ENCODE measurements around the gene MAML3.

Gene MAML3

GRCh38 chr4:139756391-139757180 lies 397.4 kb downstream of the MAML3 start:
- Histone ChIP-seq H3K79me2 (ENCODE audit: insufficient read depth, low read length) (no peaks in the 10 kb centered on the region), H4K20me1 (ENCODE audit: insufficient read depth, low read length) (no peaks in the 10 kb centered on the region), H3K36me3 (ENCODE audit: insufficient read depth, low read length) (no peaks in the 10 kb centered on the region), H3K4me1 (ENCODE audit: insufficient read depth, low read length, severe bottlenecking) (no peaks in the 10 kb centered on the region), H3K27me3 (ENCODE audit: insufficient read depth, low read length) (no peaks in the 10 kb centered on the region), H3K27ac (ENCODE audit: low read depth, low read length, poor library complexity, severe bottlenecking) (no peak overlapping the region), H3K9me3 (ENCODE audit: low read length) (no peaks in the 10 kb centered on the region), H3K4me2 (ENCODE audit: low read length) (no peak overlapping the region), H3K4me3 (ENCODE audit: low read depth, low read length, poor library complexity, severe bottlenecking) (no peak overlapping the region), H3K9ac (ENCODE audit: low read length) (no peak overlapping the region), H2AFZ (ENCODE audit: low read length) (no peak overlapping the region), H3F3A (ENCODE audit: insufficient read depth, low read length) (no peaks in the 10 kb centered on the region), H3K9me2 (ENCODE audit: low read depth, low read length) (no peaks in the 10 kb centered on the region)
- TF ChIP-seq EZH2 (IDR thresholded peaks at IDR 0.05; ENCODE audit: borderline replicate concordance, low read length) (no peak), CTCF (IDR thresholded peaks at IDR 0.05; ENCODE audit: low read length) (no peak)

- no peak for TF ChIP-seq EZH2 (IDR thresholded peaks at IDR 0.05; ENCODE audit: borderline replicate concordance, low read length)
- no peak for TF ChIP-seq CTCF (IDR thresholded peaks at IDR 0.05; ENCODE audit: low read length)
- H3K79me2 ChIP-seq (ENCODE audit: insufficient read depth, low read length) = no peaks in the 10 kb centered on the region
- H3K4me1 ChIP-seq (ENCODE audit: insufficient read depth, low read length, severe bottlenecking) = no peaks in the 10 kb centered on the region
- no peaks in the 10 kb centered on the region for H3K27me3 ChIP-seq (ENCODE audit: insufficient read depth, low read length)
- no peaks in the 10 kb centered on the region for H3K9me3 ChIP-seq (ENCODE audit: low read length)
- no peak overlapping the region for H3K27ac ChIP-seq (ENCODE audit: low read depth, low read length, poor library complexity, severe bottlenecking)
- H3K9me2 ChIP-seq (ENCODE audit: low read depth, low read length) = no peaks in the 10 kb centered on the region
- H3K36me3 ChIP-seq (ENCODE audit: insufficient read depth, low read length) = no peaks in the 10 kb centered on the region
- H2AFZ ChIP-seq (ENCODE audit: low read length) = no peak overlapping the region
- H3K4me3 ChIP-seq (ENCODE audit: low read depth, low read length, poor library complexity, severe bottlenecking) = no peak overlapping the region
- H4K20me1 ChIP-seq (ENCODE audit: insufficient read depth, low read length) = no peaks in the 10 kb centered on the region
- no peak overlapping the region for H3K9ac ChIP-seq (ENCODE audit: low read length)
- H3F3A ChIP-seq (ENCODE audit: insufficient read depth, low read length) = no peaks in the 10 kb centered on the region
- H3K4me2 ChIP-seq (ENCODE audit: low read length) = no peak overlapping the region
Measured at GRCh38 chr4:139754938-139755337, 399.0 kb downstream of the MAML3 start.

GRCh38 chr4:139753686-139754085 lies 400.3 kb downstream of the MAML3 start:
- Histone ChIP-seq H3K79me2 (ENCODE audit: insufficient read depth, low read length) (no peaks in the 10 kb centered on the region), H3K9me3 (ENCODE audit: low read length) (no peaks in the 10 kb centered on the region), H4K20me1 (ENCODE audit: insufficient read depth, low read length) (no peaks in the 10 kb centered on the region), H3F3A (ENCODE audit: insufficient read depth, low read length) (no peaks in the 10 kb centered on the region), H3K27me3 (ENCODE audit: insufficient read depth, low read length) (no peaks in the 10 kb centered on the region), H2AFZ (ENCODE audit: low read length) (no peak overlapping the region), H3K9me2 (ENCODE audit: low read depth, low read length) (no peaks in the 10 kb centered on the region), H3K4me2 (ENCODE audit: low read length) (no peak overlapping the region), H3K4me1 (ENCODE audit: insufficient read depth, low read length, severe bottlenecking) (no peaks in the 10 kb centered on the region), H3K9ac (ENCODE audit: low read length) (no peak overlapping the region), H3K36me3 (ENCODE audit: insufficient read depth, low read length) (no peaks in the 10 kb centered on the region), H3K27ac (ENCODE audit: low read depth, low read length, poor library complexity, severe bottlenecking) (no peak overlapping the region), H3K4me3 (ENCODE audit: low read depth, low read length, poor library complexity, severe bottlenecking) (no peak overlapping the region)
- TF ChIP-seq EZH2 (IDR thresholded peaks at IDR 0.05; ENCODE audit: borderline replicate concordance, low read length) (no peak), CTCF (IDR thresholded peaks at IDR 0.05; ENCODE audit: low read length) (no peak)
